22Rv1 (cell line): ENCODE data around the gene BBS10.

ENCODE experiments used
- H3K27ac ChIP-seq: fragments of 450-650 bp; 2 replicates; pipeline ENCODE4 v1.5.1; 2017
- ZFX ChIP-seq: fragments of 450-650 bp; IDR thresholded peaks from 2 replicates; pipeline ENCODE4 v1.6.1; 2017; ENCODE audit warnings: antibody characterized with exemption, borderline replicate concordance
- TF ChIP-seq, protein P1 (sequence below): fragments of 450-650 bp; IDR thresholded peaks from 2 replicates; pipeline ENCODE4 v1.5.1; 2017; ENCODE audit warnings: mild to moderate bottlenecking

BBS10 gene

DNA sequence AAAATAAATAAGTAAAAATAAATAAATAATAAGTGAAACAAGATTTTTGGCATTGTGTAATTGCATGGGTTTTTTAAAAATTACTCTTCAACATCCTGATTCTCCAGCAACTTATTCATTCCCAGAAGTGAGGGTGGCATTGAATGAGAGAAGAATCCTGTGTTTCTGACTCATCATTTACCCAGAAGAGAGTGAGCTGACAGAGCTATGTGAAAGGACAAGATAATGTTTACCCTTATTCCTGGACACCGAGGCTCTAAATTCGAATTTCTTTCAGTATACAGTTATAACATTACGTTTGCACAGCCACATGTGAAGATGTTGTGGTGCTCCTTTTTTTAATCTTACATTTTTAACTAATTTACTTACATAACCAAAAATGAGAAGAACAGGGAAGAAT lies 36.4 kb downstream of the BBS10 start:
- no peak overlapping the region for H3K27ac ChIP-seq
- TF ChIP-seq ZFX = no peak
- TF ChIP-seq, protein P1, sequence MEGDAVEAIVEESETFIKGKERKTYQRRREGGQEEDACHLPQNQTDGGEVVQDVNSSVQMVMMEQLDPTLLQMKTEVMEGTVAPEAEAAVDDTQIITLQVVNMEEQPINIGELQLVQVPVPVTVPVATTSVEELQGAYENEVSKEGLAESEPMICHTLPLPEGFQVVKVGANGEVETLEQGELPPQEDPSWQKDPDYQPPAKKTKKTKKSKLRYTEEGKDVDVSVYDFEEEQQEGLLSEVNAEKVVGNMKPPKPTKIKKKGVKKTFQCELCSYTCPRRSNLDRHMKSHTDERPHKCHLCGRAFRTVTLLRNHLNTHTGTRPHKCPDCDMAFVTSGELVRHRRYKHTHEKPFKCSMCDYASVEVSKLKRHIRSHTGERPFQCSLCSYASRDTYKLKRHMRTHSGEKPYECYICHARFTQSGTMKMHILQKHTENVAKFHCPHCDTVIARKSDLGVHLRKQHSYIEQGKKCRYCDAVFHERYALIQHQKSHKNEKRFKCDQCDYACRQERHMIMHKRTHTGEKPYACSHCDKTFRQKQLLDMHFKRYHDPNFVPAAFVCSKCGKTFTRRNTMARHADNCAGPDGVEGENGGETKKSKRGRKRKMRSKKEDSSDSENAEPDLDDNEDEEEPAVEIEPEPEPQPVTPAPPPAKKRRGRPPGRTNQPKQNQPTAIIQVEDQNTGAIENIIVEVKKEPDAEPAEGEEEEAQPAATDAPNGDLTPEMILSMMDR = no peak

GRCh38 chr12:76310110-76310509 lies 38.1 kb downstream of the BBS10 start:
- no peak overlapping the region for H3K27ac ChIP-seq
- TF ChIP-seq ZFX = no peak
- TF ChIP-seq, protein P1 = no peak

DNA sequence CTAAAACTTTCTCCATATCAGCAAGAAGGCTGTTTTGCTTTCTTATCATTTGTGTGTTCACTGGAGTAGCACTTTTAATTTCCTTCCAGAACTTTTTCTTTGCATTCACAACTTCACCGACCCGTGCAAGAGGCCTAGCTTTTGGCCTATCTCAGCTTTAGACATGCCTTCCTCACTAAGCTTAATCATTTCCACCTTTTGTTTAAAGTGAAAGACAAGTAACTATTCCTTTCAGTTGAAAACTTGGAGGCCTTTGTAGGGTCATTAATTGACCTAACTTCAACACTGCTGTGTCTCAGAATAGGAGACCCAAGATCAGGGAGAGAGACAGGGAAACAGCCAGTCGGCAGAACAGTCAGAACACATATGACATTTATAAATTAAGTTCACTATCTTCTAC lies 39.3 kb downstream of the BBS10 start:
- TF ChIP-seq, protein P1 = no peak
- TF ChIP-seq ZFX = no peak
- H3K27ac ChIP-seq = no peak overlapping the region

GRCh38 chr12:76307083-76307482 lies 41.1 kb downstream of the BBS10 start:
- TF ChIP-seq ZFX = no peak
- TF ChIP-seq, protein P1 = no peak

DNA sequence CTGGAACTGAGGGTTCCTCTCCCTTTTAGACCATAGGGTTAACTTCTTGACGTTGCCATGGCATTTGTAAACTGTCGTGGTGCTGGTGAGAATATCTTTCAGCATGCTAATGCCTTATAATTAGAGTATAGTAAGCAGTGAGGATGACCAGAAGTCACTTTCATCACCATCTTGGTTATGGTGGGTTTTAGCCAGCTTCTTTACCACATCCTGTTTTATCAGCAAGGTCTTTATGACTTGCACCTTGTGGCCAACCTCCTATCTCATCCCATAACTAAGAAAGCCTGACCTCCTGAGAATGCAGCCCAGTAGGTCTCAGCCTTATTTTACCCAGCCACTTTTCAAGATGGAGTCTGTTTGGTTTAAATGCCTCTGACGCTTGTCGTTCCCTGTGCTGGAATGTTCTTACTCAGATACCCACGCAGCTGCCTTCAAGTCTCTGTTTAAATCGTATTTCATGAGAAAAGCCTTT lies 44.2 kb downstream of the BBS10 start:
- no peak for TF ChIP-seq ZFX
- TF ChIP-seq, protein P1 = no peak
- H3K27ac ChIP-seq = no peak overlapping the region

More at GRCh38 chr12:76307083-76307482, 41.1 kb downstream of the BBS10 start:
- no peak overlapping the region for H3K27ac ChIP-seq

GRCh38 chr12:76303365-76303764 lies 44.9 kb downstream of the BBS10 start:
- TF ChIP-seq, protein P1 = no peak
- no peak for TF ChIP-seq ZFX
- H3K27ac ChIP-seq = no peak overlapping the region

DNA sequence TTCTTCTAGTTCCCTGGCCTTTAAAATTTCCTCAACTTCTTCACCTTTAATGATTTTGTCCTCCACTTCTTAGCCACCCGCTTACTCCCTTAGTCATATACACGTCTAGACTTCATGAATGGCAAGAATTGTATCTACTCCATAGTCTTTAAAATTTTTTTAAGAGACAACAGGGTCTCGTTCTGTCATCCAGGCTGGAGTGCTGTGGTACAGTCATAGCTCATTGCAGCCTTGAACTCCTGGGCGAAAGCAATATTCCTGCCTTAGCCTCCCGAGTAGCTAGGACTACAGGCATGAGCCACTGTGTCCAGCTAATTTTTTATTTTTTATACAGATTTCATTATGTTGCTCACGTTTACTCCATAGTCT lies 47.9 kb downstream of the BBS10 start:
- H3K27ac ChIP-seq = no peak overlapping the region
- TF ChIP-seq ZFX = no peak
- TF ChIP-seq, protein P1 = no peak
